A673 (cell line): Measurements from ENCODE around the gene RAPGEF2.

Experiments
- EZH2 ChIP-seq: fragments of 200-600 bp; sonication (generic); IDR thresholded peaks from 2 replicates; pipeline ENCODE4 v1.6.1; 2017; ENCODE audit warnings: borderline replicate concordance, low read depth, mild to moderate bottlenecking, mixed read lengths, antibody characterized with exemption, low read length; ENCODE audit not compliant: poor library complexity, severe bottlenecking
- TF ChIP-seq, protein P1 (sequence below): fragments of 300-800, 200-600 bp; sonication (generic); conservative IDR thresholded peaks from 2 replicates; pipeline ENCODE4 v1.5.1; 2017; ENCODE audit warnings: low read depth, mild to moderate bottlenecking, antibody characterized with exemption, low read length, moderate library complexity, mixed read lengths

DNA sequence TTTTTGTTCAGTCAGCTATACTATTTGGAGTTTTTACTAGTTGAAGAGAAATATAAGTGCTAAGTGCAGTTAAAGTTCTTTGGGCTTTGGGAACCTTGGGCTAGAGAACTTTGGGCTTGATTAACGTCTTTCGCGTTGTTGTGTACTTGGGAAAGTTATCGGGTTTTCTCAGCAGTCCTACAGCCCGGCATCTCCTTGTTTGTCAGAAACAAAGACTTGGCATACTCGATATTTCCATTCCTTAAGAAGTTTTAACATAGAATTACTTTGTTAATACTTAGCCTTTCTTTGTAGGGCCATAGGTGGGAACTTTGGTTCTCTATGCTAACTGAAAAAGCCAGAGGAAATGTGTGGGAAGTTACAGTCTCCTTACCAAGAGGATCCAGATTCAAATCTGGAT, 28.7 kb downstream of the RAPGEF2 start:
- TF ChIP-seq, protein P1, sequence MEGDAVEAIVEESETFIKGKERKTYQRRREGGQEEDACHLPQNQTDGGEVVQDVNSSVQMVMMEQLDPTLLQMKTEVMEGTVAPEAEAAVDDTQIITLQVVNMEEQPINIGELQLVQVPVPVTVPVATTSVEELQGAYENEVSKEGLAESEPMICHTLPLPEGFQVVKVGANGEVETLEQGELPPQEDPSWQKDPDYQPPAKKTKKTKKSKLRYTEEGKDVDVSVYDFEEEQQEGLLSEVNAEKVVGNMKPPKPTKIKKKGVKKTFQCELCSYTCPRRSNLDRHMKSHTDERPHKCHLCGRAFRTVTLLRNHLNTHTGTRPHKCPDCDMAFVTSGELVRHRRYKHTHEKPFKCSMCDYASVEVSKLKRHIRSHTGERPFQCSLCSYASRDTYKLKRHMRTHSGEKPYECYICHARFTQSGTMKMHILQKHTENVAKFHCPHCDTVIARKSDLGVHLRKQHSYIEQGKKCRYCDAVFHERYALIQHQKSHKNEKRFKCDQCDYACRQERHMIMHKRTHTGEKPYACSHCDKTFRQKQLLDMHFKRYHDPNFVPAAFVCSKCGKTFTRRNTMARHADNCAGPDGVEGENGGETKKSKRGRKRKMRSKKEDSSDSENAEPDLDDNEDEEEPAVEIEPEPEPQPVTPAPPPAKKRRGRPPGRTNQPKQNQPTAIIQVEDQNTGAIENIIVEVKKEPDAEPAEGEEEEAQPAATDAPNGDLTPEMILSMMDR: no peak
- no peak for TF ChIP-seq EZH2
